T-helper 1 cell treated with Interleukin-12 subunit alpha and Interleukin-12 subunit beta and Interleukin-4 antibody, amounts not matched to agents 30 μg/mL and 1 μg/mL, for 36 hours (primary cell): Measurements from ENCODE around the gene SNRPN.

ENCODE experiments used
- H3K27ac Mint-ChIP-seq: one replicate; pipeline ENCODE4 v1.8.0; 2021; ENCODE audit warnings: mild to moderate bottlenecking, mixed read lengths
- H3K27me3 Mint-ChIP-seq: one replicate; pipeline ENCODE4 v1.8.0; 2021; ENCODE audit warnings: low read depth, mixed read lengths
- H3K36me3 Mint-ChIP-seq: one replicate; pipeline ENCODE4 v1.8.0; 2021; ENCODE audit warnings: low read depth, mixed read lengths
- H3K4me1 Mint-ChIP-seq: one replicate; pipeline ENCODE4 v1.8.0; 2021; ENCODE audit warnings: low read depth, mixed read lengths
- H3K4me3 Mint-ChIP-seq: one replicate; pipeline ENCODE4 v1.8.0; 2021; ENCODE audit warnings: mild to moderate bottlenecking, moderate library complexity, mixed read lengths
- H3K9me3 Mint-ChIP-seq: one replicate; pipeline ENCODE4 v1.8.0; 2021; ENCODE audit warnings: mixed read lengths

Gene SNRPN

DNA sequence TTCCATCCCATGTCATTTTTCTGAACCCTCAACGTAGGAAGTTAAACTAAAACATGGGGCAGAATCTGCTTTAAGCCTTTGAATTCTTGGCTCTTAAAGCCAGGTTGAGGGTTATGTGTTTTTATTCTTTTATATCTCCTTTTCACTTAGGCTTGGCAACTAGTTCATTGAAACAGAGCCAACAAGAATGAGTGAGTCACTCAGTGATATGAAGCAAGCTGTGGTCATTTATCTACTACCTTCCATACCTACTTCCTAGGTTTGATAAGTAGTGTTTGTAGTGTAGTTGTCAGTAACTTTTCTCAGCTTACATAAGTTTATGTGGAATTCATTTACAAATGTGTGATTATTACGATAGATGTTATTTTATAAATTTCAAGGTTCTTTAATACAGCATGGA, 67.4 kb downstream of the SNRPN start:
- H3K9me3 Mint-ChIP-seq, result peaks cover 71% of the 10 kb centered on the region
- no peaks in the 10 kb centered on the region for H3K4me1 Mint-ChIP-seq
- H3K36me3 Mint-ChIP-seq, result peaks cover 29% of the 10 kb centered on the region
- H3K27me3 Mint-ChIP-seq, result no peaks in the 10 kb centered on the region
- H3K27ac Mint-ChIP-seq, result no peak overlapping the region
- no peak overlapping the region for H3K4me3 Mint-ChIP-seq
